ACC112 (cell line): ENCODE results near the gene WDR87.

Experiments used
- H2AFZ ChIP-seq: fragments of 200-600 bp; sonication (generic); one replicate; pipeline ENCODE4 v1.6.0; 2017; ENCODE audit warnings: antibody characterized with exemption, low read length; ENCODE audit not compliant: unreplicated experiment
- H3K27ac ChIP-seq: fragments of 200-600 bp; sonication (generic); 2 replicates; pipeline ENCODE4 v1.5.1; 2014; ENCODE audit warnings: low read depth, mild to moderate bottlenecking, antibody characterized with exemption, low read length, moderate library complexity
- H3K27me3 ChIP-seq: fragments of 200-600 bp; sonication (generic); 2 replicates; pipeline ENCODE4 v1.6.1; 2014; ENCODE audit warnings: mild to moderate bottlenecking, antibody characterized with exemption, low read length, moderate library complexity, mixed read lengths; ENCODE audit not compliant: insufficient read depth
- H3K36me3 ChIP-seq: fragments of 200-600 bp; sonication (generic); 2 replicates; pipeline ENCODE4 v1.6.1; 2016; ENCODE audit warnings: mild to moderate bottlenecking, antibody characterized with exemption, low read length, moderate library complexity, mixed read lengths; ENCODE audit not compliant: insufficient read depth
- H3K4me1 ChIP-seq: fragments of 200-600 bp; sonication (generic); one replicate; pipeline ENCODE4 v1.6.1; 2016; ENCODE audit warnings: low read length, mixed read lengths; ENCODE audit not compliant: insufficient read depth, unreplicated experiment, control insufficient read depth
- H3K4me3 ChIP-seq: fragments of 200-600 bp; sonication (generic); 2 replicates; pipeline ENCODE4 v1.5.1; 2014; ENCODE audit warnings: mild to moderate bottlenecking, low read depth, low read length
- H3K79me2 ChIP-seq: fragments of 200-600 bp; sonication (generic); one replicate; pipeline ENCODE4 v1.6.0; 2016; ENCODE audit warnings: low read length; ENCODE audit not compliant: control insufficient read depth, unreplicated experiment, insufficient read depth

Gene WDR87

GRCh38 chr19:37905946-37906868 lies at the start of gene WDR87:
Gene WDR87 (minus strand): TSS chr19:37906594. CDS start chr19:37898239, 8,355 bp downstream.
- peak within 1 kb of the TSS; percentile 88 for H3K4me3 ChIP-seq
- H3K79me2 ChIP-seq = peaks cover 32% of the 10 kb centered on the region
- H2AFZ ChIP-seq = peak within 1 kb of the TSS; percentile 96
- no peaks in the 10 kb centered on the region for H3K27me3 ChIP-seq
- H3K27ac ChIP-seq = peak within 1 kb of the TSS; percentile 33; the same call in 1 of the 2 replicates
- H3K36me3 ChIP-seq = no peaks in the 10 kb centered on the region
- peaks cover 6% of the 10 kb centered on the region for H3K4me1 ChIP-seq

GRCh38 chr19:37955986-37956385 lies 49.6 kb upstream of the WDR87 start:
- H3K4me1 ChIP-seq = peaks cover 4% of the 10 kb centered on the region
- H3K79me2 ChIP-seq = peaks cover 10% of the 10 kb centered on the region
- no peak overlapping the region for H2AFZ ChIP-seq
- H3K4me3 ChIP-seq = no peak overlapping the region
- no peaks in the 10 kb centered on the region for H3K27me3 ChIP-seq
- peaks cover 4% of the 10 kb centered on the region; the same call in 1 of the 2 replicates for H3K36me3 ChIP-seq
- no peak overlapping the region for H3K27ac ChIP-seq

GRCh38 chr19:37954421-37954874 lies 48.1 kb upstream of the WDR87 start:
- no peak overlapping the region for H2AFZ ChIP-seq
- H3K4me3 ChIP-seq = no peak overlapping the region
- H3K27ac ChIP-seq = no peak overlapping the region
- peaks cover 4% of the 10 kb centered on the region for H3K4me1 ChIP-seq
- H3K79me2 ChIP-seq = peaks cover 10% of the 10 kb centered on the region
- H3K27me3 ChIP-seq = no peaks in the 10 kb centered on the region
- peaks cover 4% of the 10 kb centered on the region; the same call in 1 of the 2 replicates for H3K36me3 ChIP-seq

- peaks cover 4% of the 10 kb centered on the region; the same call in 1 of the 2 replicates for H3K36me3 ChIP-seq
- H3K4me1 ChIP-seq = peaks cover 4% of the 10 kb centered on the region
- no peak overlapping the region for H3K4me3 ChIP-seq
- peaks cover 10% of the 10 kb centered on the region for H3K79me2 ChIP-seq
- no peak overlapping the region for H3K27ac ChIP-seq
- no peaks in the 10 kb centered on the region for H3K27me3 ChIP-seq
- no peak overlapping the region for H2AFZ ChIP-seq
Measured at GRCh38 chr19:37953918-37954303, 47.5 kb upstream of the WDR87 start.

- Histone ChIP-seq H3K4me3 (no peak overlapping the region), H3K36me3 (peaks cover 4% of the 10 kb centered on the region; the same call in 1 of the 2 replicates), H2AFZ (no peak overlapping the region), H3K27ac (no peak overlapping the region), H3K79me2 (peaks cover 13% of the 10 kb centered on the region), H3K27me3 (no peaks in the 10 kb centered on the region), H3K4me1 (peaks cover 4% of the 10 kb centered on the region)
Measured at GRCh38 chr19:37953171-37953917, 47.0 kb upstream of the WDR87 start.

GRCh38 chr19:37951816-37952210 lies 45.4 kb upstream of the WDR87 start:
- H3K36me3 ChIP-seq = no peaks in the 10 kb centered on the region
- no peak overlapping the region for H2AFZ ChIP-seq
- peaks cover 13% of the 10 kb centered on the region for H3K79me2 ChIP-seq
- H3K27me3 ChIP-seq = no peaks in the 10 kb centered on the region
- H3K4me3 ChIP-seq = no peak overlapping the region
- H3K4me1 ChIP-seq = peaks cover 4% of the 10 kb centered on the region
- no peak overlapping the region for H3K27ac ChIP-seq

- no peaks in the 10 kb centered on the region for H3K36me3 ChIP-seq
- H3K4me3 ChIP-seq = no peak overlapping the region
- H3K27me3 ChIP-seq = no peaks in the 10 kb centered on the region
- H3K79me2 ChIP-seq = peaks cover 6% of the 10 kb centered on the region
- peaks cover 4% of the 10 kb centered on the region for H3K4me1 ChIP-seq
- H3K27ac ChIP-seq = no peak overlapping the region
- H2AFZ ChIP-seq = no peak overlapping the region
Measured at GRCh38 chr19:37950471-37951175, 44.2 kb upstream of the WDR87 start.

GRCh38 chr19:37948362-37948761 lies 42.0 kb upstream of the WDR87 start:
- no peak overlapping the region for H2AFZ ChIP-seq
- no peaks in the 10 kb centered on the region for H3K27me3 ChIP-seq
- no peaks in the 10 kb centered on the region for H3K4me1 ChIP-seq
- no peaks in the 10 kb centered on the region for H3K36me3 ChIP-seq
- H3K27ac ChIP-seq = no peak overlapping the region
- H3K4me3 ChIP-seq = no peak overlapping the region
- peaks cover 8% of the 10 kb centered on the region for H3K79me2 ChIP-seq

- peaks cover 9% of the 10 kb centered on the region for H3K79me2 ChIP-seq
Measured at GRCh38 chr19:37947778-37948177, 41.4 kb upstream of the WDR87 start.

GRCh38 chr19:37946132-37946531 lies 39.7 kb upstream of the WDR87 start:
- no peaks in the 10 kb centered on the region for H3K27me3 ChIP-seq
- H3K27ac ChIP-seq = no peak overlapping the region
- H3K4me1 ChIP-seq = no peaks in the 10 kb centered on the region
- H3K4me3 ChIP-seq = no peak overlapping the region
- H2AFZ ChIP-seq = no peak overlapping the region
- H3K79me2 ChIP-seq = peaks cover 12% of the 10 kb centered on the region
- H3K36me3 ChIP-seq = no peaks in the 10 kb centered on the region

More at GRCh38 chr19:37947778-37948177, 41.4 kb upstream of the WDR87 start:
- no peaks in the 10 kb centered on the region for H3K36me3 ChIP-seq
- H3K27me3 ChIP-seq = no peaks in the 10 kb centered on the region
- no peaks in the 10 kb centered on the region for H3K4me1 ChIP-seq
- H3K27ac ChIP-seq = no peak overlapping the region
- no peak overlapping the region for H3K4me3 ChIP-seq
- no peak overlapping the region for H2AFZ ChIP-seq
